WI38 (cell line): ENCODE results near the gene MTFR1L.
A peak's percentile ranks its signal among the peaks of the same experiment; 100 is the strongest.

Experiments
- H3K4me3 ChIP-seq: 2 replicates; pipeline ENCODE4 v1.5.1; 2011; ENCODE audit warnings: low read depth, mild to moderate bottlenecking, control low read depth, low read length
- TF ChIP-seq, protein P1 (sequence below): IDR thresholded peaks from 2 replicates; pipeline ENCODE4 v1.5.1; 2012; ENCODE audit warnings: low read depth, mild to moderate bottlenecking, control low read depth, low read length

MTFR1L gene

DNA sequence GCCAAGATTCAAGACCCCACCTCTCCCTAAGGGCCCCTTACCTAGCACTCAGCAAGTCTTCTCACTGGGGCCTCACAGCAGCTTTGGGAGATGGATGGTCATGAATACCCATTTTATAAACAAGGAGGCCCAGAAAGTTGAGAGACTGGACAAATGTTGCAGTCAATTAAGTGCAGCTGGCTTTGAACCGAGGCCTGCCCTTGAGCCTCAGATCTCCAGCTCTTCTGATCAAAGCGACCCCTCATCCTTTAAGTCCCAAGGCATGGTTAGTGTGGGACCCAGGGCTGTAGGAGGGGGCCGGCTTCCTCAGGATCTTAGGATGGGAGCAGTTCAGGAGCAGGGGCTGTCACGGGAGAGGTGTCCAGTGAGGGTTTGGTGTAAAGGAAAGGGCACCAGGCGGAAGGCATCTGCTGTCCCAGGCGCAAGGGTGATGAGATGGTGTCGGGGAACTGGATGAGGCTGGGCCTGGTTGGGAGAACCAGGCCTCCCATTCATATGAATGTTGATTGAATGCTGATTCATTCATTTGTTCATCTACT is 5.1 kb upstream of the MTFR1L start:
- TF ChIP-seq, protein P1, sequence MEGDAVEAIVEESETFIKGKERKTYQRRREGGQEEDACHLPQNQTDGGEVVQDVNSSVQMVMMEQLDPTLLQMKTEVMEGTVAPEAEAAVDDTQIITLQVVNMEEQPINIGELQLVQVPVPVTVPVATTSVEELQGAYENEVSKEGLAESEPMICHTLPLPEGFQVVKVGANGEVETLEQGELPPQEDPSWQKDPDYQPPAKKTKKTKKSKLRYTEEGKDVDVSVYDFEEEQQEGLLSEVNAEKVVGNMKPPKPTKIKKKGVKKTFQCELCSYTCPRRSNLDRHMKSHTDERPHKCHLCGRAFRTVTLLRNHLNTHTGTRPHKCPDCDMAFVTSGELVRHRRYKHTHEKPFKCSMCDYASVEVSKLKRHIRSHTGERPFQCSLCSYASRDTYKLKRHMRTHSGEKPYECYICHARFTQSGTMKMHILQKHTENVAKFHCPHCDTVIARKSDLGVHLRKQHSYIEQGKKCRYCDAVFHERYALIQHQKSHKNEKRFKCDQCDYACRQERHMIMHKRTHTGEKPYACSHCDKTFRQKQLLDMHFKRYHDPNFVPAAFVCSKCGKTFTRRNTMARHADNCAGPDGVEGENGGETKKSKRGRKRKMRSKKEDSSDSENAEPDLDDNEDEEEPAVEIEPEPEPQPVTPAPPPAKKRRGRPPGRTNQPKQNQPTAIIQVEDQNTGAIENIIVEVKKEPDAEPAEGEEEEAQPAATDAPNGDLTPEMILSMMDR: no peak
- no peak overlapping the region for H3K4me3 ChIP-seq

DNA sequence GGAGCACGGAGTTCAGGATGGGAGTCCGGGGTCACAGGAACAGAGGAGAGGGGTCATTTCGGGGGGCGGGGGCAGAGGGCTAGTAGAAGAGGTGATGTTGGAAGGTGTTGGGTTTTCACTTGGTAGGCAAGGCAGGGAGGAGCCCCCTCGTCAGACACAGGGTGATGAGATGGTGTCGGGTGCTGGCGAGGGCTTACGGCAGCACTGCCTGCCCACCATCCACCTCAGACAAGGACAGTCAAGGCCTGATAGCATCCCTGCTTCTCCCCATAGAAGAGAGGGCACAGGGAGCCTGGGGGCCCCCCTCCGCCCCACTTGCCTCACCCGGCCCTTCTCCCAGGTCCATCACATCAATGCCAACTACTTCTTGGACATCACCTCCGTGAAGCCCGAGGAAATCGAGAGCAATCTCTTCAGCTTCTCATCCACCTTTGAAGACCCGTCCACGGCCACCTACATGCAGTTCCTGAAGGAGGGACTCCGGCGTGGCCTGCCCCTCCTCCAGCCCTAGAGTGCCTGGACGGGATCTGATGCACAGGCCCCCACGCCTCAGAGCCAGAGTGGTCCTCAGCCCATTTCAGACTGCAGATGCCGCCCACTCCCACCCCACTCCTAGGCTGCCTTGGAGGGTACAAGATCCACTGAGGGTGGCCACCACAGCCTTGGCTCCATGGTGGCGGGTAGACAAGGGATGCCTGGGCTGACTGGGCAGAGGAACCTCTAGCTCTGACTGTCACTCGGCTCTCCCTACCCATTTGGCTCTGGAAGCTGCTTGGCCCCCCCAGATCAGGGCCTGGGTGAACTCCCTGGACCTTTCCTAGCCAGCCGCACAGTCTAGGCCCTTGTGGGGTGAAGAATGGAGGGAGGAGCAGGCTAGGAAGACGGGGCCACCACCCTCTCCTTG is 4.3 kb upstream of the MTFR1L start:
- TF ChIP-seq, protein P1: no peak
- no peak overlapping the region for H3K4me3 ChIP-seq

DNA sequence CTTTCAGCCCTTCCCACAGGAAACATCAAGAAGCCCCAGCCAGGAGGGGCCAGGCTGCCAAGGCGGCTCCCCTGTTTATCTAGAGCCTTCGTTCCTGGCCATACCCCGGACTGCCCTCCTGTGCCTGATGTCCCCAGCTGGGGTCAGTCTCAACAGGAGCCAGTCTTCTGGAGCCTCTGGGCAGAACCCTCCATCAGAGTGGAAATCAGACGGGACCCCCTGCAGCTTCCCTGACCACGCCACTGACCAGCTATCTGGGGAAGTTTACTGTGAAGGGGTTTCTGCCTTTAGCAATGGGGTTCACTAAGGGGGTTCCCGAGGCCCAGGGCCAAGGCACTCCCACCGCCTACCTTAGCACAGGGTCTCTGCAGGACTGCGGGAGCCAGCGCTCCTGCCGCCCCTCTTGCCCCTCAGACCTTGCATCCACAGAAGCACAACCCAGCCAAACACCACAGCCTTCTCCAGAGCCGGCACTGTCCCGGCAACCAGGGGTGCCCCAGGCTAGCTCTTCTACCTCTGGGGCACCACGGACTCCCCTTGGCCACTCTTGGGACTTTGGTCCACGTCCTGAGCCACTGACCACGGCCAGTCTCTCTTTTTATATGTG is 3.5 kb upstream of the MTFR1L start:
- TF ChIP-seq, protein P1: no peak
- no peak overlapping the region for H3K4me3 ChIP-seq

DNA sequence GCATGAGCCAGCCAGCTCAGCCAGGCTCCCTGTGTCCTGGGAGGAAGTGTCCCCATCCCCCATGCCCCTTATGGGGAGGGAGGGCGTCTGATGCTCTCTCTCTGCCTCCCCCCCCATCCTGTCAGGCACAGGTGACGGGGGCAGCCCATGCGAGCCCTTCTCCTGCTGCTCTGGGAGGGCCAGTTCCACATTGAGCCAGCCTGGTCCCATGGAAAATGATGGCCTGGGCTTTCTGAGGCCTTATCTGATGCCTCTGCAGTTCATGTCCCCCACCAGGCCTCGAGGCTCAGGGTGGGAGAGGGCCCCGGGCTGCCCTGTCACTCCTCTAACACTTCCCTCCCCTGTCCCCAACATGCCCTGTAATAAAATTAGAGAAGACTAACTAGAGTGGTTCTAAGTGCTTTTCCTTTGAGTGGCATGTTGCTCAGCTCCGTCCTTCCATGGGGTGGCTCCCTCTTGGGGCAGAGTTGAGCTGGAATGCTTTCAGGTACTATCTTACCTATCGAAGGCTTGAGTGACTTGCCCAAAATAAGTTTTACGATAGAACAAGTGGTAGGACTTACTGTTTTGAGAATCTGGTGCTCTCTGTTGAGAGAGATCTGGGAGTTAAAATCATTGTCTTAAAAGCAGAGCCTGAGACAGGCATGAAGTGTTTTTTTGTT is 1.8 kb upstream of the MTFR1L start:
- H3K4me3 ChIP-seq: no peak overlapping the region
- TF ChIP-seq, protein P1: no peak

DNA sequence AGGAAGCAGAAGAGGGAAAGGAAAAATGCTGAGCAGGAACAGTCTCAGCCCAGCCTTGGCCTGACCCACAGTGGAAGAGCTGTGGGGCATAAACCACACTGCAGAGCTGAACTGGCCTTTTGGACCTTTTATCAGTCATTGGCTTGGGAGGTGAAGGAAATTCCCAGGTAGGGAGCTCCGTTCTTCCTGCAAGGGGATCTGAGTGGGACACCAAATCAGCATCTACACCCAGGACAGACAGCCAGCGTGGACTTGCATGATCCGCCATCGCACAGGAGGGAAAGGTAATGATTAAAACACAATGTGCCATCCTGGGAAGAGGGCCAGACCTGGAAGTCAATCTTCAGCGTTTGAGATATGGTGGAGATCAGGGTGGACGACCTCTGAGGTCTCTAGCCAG is 1.2 kb upstream of the MTFR1L start:
- H3K4me3 ChIP-seq: no peak overlapping the region; the same call in 1 of the 2 replicates

DNA sequence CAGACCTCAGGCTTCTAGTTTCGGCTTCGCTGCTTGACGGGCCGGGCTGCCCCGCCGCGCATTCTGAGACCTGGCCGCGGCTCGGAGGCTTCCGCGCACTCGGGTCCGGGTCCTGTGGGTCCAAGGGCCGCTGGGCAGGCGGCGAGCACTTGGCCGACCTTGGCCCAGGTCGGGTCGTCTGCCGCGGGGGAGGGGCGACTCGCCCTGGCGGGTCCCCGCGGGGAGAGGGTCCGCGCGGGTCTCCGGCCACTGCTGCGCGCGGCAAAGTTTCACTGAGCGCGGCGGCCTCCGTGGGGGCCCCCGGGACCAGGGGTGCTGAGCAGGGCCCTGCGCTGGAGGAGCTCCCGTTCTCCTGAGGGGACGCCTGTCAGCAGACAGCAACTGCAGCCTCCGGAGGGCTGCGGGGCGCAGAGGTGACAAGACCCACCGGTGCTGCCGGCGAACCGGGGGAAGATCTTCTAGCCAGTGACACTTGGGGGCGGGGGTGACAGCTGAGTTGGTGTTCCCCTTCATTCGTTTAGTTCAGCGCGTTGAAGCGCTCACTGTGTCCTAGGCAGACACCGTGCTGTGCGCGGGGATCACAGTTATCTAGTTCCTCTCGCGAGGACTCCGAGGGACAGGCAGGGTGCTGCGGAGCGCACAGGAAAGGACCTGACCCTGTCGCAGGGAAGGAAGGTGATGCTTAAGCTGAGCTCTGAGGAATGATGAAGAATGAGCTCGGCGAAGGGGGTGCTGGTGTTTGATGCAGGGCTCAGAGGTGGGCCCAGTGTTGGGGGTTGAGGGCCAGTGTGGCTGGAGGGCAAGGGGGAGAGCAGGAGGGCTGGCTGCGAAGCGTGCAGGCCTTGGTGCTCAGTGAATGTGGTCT is 725 bp downstream of the MTFR1L start:
- H3K4me3 ChIP-seq: peak overlapping the region; percentile 77
- TF ChIP-seq, protein P1: no peak

More for the DNA sequence above, 1.2 kb upstream of the MTFR1L start:
- TF ChIP-seq, protein P1: no peak
